ENCODE results near the gene GXYLT2.

DNA sequence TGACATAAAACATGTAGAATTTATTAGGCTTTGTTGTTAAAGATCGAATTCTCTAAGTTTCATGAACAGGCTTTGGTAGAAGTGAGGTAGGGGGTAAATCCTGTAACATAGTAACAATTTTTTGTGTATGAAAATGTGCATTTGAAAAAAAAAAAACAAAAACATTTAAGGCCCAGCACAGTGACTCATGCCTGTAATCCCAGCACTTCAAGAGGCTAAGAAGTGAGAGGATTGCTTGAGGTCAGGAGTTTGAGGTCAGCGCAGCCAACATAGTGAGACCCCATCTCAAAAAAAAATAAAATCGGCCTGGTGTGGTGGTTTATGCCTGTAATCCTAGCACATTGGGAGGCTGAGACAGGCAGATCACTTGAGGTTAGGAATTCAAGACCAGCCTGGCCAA, 81.9 kb downstream of the GXYLT2 start:
- TF ChIP-seq POLR2A (IDR thresholded peaks at IDR 0.05; ENCODE audit: low read depth, low read length) (no peak), POLR2AphosphoS5 (IDR thresholded peaks at IDR 0.05; ENCODE audit: low read depth, low read length) (no peak), TAF1 (IDR thresholded peaks at IDR 0.05; ENCODE audit: low read depth, low read length) (no peak), PAX5 (IDR thresholded peaks at IDR 0.05; ENCODE audit: insufficient read depth, low read length, severe bottlenecking) (no peak), SPI1 (IDR thresholded peaks at IDR 0.05; ENCODE audit: low read depth, low read length) (no peak), POU2F2 (IDR thresholded peaks at IDR 0.05; ENCODE audit: low read depth, low read length) (no peak)

Measured in GM12891 (cell line).